Inflammatory macrophage treated with lipopolysaccharide for 4 hours (primary cell): Measurements from ENCODE around the gene KCNK13.
"Not testable (repeated sequence)": the region's sequence is repeated elsewhere in the genome, so short reads cannot be mapped to it uniquely, and the experiment has no call there.

Source experiments
- DNase-seq: peaks from one replicate; pipeline ENCODE4 v3.0.0-alpha.2; 2020

Gene KCNK13

DNA sequence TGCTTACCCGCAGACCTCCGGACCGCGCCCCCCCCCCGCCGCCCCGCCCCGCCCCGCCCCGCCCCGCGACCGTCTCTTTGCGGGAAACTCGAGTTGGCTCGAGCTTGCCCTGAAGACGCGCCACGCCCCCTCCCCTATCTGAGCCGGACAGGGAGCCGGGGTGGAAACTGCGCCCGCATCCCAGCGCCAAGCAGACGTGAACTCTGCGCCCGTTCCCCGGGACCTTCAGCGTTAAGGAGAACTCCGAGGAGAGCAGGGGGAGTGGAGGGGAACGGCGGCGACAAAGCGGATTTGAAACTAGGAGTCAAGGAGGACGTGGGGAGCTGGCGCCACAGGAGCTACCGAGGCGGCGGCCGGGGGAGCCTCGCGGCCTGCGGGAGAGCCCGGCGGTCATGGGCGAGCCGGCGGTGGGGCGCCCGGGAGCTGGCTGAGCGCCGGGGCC lies at the start of gene KCNK13:
KCNK13 (plus strand) TSS at position 310 of the 442 bp plus-strand sequence. CDS start 212 bp downstream, outside the sequence.
- DNase-seq = peak; percentile 80

DNA sequence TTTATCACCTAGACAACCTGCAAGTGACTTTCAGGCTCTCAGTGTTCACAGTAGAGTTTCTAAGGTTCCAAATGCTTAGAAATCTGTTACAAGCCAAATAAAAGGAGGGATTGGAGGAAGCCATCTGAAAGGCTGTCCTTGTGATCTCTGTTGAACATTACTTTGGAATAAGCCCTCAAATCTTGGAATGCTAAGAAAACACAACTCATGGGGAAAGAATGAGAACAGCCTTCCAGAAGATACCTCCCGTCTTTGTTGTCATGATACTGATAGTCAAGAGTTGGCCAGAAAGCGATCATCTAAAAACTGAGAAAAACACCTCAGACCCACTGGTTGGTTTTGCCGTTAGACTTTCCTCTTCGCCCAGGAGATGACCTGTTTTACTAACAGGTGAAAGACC lies 44.4 kb upstream of the KCNK13 start:
- DNase-seq = no peak

DNA sequence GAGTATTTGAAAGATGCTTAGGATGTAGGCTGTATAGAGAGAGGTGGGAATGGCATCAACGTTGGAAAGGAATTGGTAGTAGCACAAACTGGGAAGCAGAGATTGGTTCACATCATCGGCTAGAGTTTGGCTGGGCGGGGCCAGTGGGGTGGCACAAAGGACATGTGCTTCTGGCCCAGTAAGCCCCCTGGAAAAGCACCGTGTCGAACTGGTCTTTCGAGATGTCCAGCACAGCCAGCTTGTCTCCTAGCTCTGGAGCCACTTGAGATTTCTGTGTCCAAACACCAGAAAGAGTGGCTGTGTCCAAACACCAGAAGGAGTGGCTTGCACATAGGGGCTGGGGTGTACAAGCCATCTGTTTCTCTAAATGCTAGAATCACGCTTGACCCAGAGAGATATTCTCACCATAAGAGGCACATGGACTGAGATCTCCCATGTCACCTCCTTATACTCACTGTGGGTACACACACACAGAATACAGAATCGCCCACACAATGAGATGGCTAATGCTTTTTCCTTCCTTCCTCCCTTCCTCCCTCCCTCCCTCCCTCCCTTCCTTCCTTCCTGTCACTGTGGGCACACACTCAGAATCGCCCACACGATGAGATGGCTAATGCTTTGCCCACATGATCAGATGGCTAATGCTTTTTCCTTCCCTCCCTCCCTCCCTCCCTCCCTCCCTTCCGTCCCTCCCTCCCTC lies 41.8 kb upstream of the KCNK13 start:
- no peak for DNase-seq

DNA sequence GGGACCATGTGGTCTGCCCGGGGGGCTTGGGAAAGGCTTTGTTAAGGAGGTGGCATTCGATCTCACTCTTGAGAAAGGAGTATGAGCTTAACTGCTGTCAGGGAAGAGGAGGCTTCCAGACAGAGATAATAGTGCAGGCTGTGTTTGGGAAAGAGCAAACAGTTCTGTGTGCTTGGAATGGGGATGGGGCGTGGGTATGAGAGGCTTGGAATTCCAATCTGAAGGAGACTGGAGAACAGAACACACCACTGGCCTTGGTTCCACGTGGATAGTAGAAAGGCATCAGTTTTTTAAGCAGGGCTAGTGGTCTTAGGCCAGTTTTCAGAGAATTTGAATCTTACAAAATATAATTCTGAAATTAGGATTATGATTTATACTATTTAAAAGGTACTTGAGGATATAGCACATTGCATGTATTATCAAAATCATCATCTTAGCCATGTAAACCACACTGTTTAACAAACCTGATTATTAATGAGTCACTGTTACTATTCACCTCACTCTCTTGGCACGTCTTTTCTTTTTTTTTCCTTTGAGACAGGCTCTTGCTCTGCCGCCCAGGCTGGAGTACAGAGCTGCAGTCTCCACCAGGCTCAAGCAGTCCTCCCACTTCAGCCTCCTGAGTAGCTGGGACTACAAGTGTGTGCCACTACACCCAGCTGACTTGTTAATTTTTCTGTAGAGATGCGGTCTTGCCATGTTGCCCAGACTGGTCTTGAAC lies 38.5 kb upstream of the KCNK13 start:
- DNase-seq = no peak

GRCh38 chr14:90024910-90025309 lies 36.9 kb upstream of the KCNK13 start:
- DNase-seq = no peak

DNA sequence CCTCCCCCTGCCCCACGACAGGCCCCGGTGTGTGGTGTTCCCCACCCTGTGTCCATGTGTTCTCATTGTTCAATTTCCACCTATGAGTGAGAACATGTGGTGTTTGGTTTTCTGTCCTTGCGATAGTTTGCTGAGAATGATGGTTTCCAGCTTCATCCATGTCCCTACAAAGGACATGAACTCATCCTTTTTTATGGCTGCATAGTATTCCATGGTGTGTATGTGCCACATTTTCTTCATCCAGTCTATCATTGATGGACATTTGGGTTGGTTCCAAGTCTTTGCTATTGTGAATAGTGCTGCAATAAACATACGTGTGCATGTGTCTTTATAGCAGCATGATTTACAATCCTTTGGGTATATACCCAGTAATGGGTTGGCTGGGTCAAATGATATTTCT lies 35.2 kb upstream of the KCNK13 start:
- DNase-seq = not testable (repeated sequence)

DNA sequence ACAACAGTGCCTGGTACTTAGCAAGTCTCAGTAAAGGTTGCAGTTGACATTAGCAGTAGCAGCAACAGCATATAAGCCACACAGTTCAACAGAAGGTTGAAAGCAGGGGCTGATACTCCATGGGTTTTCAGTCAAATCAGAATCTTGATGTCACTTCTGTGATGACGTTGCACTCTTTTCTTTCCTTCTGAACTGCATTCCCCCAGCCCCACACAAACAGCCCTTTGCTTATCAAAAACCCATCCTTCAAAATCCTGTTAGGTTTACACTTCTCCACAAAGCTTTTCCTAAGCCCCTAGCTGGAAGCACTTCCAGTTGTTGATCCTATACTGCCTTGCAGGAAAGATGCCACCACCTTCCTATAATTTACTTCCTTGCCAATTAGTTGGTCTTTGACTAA lies 34.0 kb upstream of the KCNK13 start:
- no peak for DNase-seq

DNA sequence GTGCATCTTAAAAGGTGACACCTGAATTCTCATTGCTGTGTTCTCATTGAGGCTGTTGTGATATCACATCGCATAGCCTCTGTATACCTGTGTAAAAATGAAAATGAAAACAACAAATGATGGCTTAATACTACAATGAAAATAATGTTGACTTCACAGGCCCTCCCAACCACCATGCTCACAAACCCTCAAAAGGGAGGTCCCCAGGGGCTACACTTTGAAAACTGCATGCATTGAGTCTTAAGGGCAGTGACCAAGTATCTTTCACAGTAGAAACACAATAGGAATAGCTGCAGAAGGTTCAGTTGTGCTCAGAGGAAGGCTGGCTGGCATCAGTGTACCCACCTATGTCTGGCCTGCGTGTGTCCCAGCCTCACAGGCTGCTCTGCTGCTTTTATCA lies 27.6 kb upstream of the KCNK13 start:
- no peak for DNase-seq

DNA sequence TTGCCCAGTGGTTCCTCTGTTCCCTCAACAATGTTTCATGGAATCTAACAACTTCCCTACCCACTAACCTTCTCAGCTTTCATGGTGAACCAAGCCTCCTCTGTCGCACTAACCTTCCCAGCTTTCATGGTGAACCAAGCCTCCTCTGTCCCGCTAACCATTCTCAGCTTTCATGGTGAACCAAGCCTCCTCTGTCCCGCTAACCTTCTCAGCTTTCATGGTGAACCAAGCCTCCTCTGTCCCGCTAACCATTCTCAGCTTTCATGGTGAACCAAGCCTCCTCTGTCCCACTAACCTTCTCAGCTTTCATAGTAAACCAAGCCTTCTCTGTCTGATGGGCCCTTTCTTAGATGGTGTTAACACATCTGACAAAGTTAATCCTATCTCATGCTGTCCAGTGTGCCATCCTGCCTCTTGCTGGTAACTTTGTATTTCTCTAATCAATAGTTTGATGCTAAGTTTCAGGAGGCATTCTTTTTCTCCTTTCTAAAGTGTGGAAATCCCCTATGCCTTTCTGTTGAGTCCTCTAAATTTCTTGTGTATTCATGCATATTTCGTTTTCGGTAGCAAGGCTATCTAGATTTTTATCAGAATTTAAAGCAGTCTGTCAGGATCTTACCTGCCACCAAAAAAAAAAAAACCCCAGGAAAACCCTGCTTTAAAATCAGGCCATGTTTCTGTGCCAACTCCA lies 26.8 kb upstream of the KCNK13 start:
- no peak for DNase-seq

DNA sequence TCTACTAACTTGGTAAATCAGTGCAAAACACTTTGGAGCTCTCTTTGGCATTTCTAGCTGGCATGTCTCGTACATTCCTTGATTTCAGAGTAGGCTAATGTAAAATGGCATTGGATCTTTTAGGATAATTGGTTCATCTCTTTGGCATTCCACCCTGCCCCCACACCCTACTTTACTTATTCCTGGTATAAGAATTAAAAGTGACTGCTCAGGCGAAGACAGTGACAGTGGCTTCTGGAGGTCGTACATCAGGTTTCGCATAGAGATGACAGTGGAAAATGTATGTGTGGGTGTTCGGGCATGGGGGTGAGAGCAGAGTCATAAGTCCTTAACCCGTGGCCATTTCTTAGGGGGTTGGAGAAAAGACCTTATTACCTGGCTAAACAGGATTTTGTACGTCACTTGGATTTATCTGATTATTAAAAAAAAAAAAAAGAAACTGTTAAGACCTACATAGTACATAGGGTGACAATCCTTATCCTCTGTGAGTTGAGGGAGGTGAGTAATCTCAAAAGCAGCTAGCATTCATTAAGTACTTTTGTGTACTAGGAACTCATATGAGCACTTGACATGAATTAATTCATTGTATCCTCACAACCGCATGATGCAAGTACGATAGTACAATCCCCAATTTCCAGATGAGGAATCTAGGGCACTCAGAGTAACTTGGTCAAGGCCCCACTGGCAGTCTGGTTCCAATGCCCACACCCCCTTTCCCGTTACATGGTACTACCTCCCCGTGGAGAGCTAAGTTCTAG lies 22.4 kb upstream of the KCNK13 start:
- no peak for DNase-seq

GRCh38 chr14:90040411-90040810 lies 21.4 kb upstream of the KCNK13 start:
- no peak for DNase-seq

GRCh38 chr14:90042496-90043252 lies 19.1 kb upstream of the KCNK13 start:
- DNase-seq = peak; percentile 49

DNA sequence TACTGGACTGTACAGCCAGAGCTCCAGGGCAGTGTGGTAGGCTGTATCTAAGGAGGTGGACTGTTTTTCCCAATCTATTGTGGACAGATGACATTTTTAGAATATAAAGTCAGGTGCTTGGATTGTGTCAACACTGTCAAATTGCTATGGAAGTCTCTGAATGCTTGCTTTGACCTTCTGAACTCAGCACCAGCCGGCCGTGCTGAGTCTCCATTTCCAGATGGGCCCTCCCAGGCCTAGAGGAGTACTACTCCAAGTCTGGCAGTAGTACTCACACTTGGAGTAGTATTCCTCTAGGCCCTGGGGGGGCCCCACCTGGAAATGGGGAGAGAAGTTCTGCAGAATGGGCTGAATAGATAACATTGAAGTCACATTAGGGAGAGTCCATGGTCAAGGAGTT lies 16.2 kb upstream of the KCNK13 start:
- no peak for DNase-seq

DNA sequence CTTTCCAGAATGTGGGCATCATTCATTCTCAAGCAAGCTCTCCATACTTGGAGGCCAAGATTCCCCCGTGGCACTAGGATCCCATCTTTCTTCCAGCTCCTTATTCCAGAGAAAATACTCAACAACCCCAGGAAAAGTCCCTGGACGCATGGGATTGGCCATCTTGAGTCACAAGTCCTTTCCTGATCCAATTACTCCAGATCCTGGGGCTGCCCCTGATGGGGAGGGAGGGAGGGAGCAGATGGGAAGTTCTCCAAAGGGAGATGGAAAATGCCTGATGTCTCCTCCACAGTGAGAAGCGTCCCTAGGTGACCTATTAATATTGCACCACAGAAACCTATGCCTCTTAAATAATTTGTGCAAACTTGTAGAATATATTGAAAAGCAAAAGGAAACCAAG lies 12.4 kb upstream of the KCNK13 start:
- no peak for DNase-seq

DNA sequence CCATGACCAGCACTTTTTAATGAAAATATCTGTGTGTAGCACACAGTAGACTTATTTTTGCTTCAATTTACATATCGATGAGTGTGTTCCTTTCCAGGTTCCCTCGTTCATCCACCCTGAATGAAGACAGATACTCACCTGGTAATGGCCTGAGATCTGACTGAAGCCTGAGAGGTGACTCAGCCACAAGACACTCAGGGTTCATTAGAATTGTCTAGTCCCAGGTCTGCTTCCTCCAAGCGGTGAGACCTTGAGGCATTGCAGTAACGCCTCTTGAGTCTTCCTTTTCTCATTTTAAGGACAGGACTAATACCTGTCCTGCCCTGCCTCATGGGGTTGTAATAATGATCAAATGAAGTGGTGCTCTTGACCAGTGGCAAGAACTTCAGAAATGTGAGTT lies 11.5 kb upstream of the KCNK13 start:
- DNase-seq = no peak

GRCh38 chr14:90053044-90053443 lies 8.8 kb upstream of the KCNK13 start:
- DNase-seq = no peak

- DNase-seq = no peak
Observed at GRCh38 chr14:90054803-90055202, 7.0 kb upstream of the KCNK13 start.

DNA sequence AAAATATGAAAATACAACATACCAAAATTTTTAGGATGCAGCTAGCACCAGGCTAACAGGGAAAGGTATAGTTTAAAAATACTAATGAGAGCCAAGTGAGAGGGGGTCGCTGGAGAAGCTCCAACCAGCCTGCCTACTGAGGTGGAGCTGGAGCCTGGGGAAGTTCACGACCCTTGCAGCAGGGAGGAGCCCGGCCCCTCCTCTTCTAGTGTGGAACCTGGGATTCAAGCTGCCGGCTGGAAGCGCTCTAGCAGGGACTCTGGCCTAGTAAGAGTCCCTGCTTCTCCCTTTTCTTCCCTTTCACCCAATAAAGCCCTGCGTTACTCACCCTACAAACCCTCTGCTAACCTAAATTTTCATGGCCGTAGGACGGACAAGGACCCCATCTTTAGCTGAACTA lies 5.0 kb upstream of the KCNK13 start:
- DNase-seq = no peak

DNA sequence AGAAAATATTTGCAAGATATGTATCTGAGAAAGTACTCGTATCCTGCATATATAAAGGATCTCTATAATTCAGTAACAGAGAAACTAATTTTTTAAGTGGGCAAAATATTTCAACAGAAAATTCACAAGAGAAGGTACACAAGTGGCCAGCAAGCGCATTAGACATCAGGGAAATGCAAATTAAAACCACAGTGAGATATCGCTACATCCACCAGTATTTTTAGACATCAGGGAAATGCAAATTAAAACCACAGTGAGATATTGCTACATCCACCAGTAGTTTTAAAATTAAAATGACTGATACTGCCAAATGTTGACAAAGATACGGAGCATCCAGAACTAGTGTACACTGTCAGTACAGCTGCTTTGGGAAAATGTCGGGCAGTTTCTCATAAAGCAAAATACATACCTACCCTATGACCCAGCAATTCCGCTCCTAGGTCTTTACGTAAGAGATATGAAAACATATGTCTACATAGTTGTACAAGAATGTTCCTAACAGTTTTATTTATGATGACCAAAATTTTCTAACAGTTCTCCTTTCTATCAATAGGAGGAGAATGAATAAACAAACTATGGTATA lies 2.8 kb upstream of the KCNK13 start:
- DNase-seq = peak; percentile 42

DNA sequence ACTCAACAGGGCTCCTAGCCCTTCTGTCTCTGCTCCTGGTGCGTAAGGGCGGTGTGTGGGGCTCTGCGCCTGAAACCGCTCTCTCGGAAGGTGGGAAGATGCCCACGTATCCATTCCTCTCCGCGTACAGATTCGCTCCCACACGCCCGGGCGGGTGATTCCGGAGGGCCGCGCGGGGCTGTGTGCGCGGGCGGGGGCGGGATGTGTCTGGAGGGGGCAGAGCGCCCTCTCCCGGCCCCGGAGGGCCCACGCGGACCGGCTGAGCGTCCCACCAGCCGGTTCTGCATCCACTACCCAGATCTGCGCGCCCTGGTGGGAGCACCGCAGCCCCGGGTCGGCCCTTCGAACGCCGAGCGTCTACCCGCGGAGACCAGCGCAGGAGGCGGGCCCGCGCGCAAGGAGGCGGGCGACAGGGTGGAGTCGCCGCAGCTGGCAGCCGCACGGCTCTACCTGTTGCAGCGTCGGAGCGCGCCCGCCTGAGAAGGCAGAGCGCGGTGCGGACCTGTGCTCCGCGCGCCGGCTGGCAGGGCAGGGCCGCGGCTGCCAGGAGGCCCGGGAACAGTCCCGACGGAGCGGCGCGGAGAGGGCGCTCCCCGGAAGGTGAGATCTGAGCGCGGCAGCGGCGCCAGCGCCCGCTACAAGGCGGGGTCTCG lies 1.4 kb upstream of the KCNK13 start:
- peak; percentile 66 for DNase-seq

- DNase-seq = peak; percentile 30
Observed at GRCh38 chr14:90060965-90061684, 669 bp upstream of the KCNK13 start.
